Activated CD4-positive, alpha-beta T cell treated with anti-CD3 and anti-CD28 coated beads for 36 hours (primary cell): ENCODE data around the gene ZGRF1. TPM values are rescaled to one million over a fixed set of nuclear protein-coding genes. Genes with fewer than 3 reads are reported as not detected.

Source experiments
- ATAC-seq: fragments of 200-7000 bp; cut with Tn5 transposase; one replicate; pipeline ENCODE4 v1.10.0; 2021; ENCODE audit warnings: mild to moderate bottlenecking, moderate library complexity
- CTCF ChIA-PET: fragments of 350-600 bp; sonication (Branson Sonifier 250); formaldehyde crosslinking; loops from one replicate; lab custom pipeline; 2021; ENCODE audit warnings: antibody characterized with exemption; lab: Charles Lee
- POLR2A ChIA-PET: fragments of 350-600 bp; sonication (Branson Sonifier 250); formaldehyde crosslinking; loops from one replicate; lab custom pipeline; 2021; ENCODE audit warnings: antibody characterized with exemption, inconsistent platforms; lab: Charles Lee
- DNase-seq: peaks from one replicate; pipeline ENCODE4 v3.0.0-alpha.2; 2020
- H3K27ac Mint-ChIP-seq: one replicate; pipeline ENCODE4 v1.8.0; 2021; ENCODE audit warnings: mixed read lengths
- H3K27me3 Mint-ChIP-seq: one replicate; pipeline ENCODE4 v1.8.0; 2021; ENCODE audit warnings: mixed read lengths
- H3K36me3 Mint-ChIP-seq: one replicate; pipeline ENCODE4 v1.8.0; 2021; ENCODE audit warnings: low read depth, mixed read lengths
- H3K4me1 Mint-ChIP-seq: one replicate; pipeline ENCODE4 v1.8.0; 2021; ENCODE audit warnings: mixed read lengths
- H3K4me3 Mint-ChIP-seq: one replicate; pipeline ENCODE4 v1.8.0; 2021; ENCODE audit warnings: mild to moderate bottlenecking, moderate library complexity, mixed read lengths
- H3K9me3 Mint-ChIP-seq: one replicate; pipeline ENCODE4 v1.8.0; 2021; ENCODE audit warnings: low read depth, mixed read lengths
- intact Hi-C, 2 experiments: fragments of 100-400 bp; cut with DNase I in 1 of 2; cut with micrococcal nuclease in 1 of 2; formaldehyde crosslinking; loops; one replicate each; pipeline versions ENCODE4 v1.14.2 to v1.15.1; 2022 to 2024; cut with DNase I, micrococcal nuclease
- total RNA-seq, 2 experiments: library from RNA; stranded (reverse); gene quantifications; one replicate each; pipeline ENCODE4 v1.2.3, GENCODE V29; 2021

ZGRF1 gene
- total RNA-seq, 2 experiments from 2014 or later: 38.4 to 45.0 TPM

DNA sequence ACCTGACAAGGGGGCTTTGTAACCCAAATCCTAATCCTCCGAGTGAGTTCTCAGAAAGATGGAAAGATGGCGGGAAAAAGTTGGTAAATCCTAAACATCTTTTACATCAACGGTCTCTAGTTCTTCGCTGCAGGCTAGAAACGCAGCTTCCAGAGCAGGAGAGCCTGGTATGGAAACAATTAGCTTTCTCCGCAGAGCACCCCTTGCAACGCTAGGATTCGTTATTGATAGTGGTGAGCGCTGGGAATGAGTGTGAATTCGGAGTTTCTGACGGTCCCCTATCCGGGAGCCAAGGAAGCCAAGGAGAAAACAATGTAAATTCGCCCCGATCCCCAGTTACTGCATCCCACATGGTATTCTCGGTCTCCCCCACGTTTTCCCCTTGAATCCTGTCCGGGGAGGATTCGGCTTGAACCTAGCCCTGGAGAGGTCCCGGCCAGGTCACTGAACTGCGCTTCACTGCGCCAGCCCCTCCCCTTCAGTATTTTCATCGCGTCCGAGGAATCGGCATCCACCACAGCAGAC, 116.0 kb downstream of the ZGRF1 start:
- no peak for ATAC-seq
- CTCF ChIA-PET: interaction anchor here (3.2 kb wide), 1 partner anchor 10 kb away, joined by 30 read pairs; no protein-coding TSS in a partner anchor
- peak; percentile 7 for DNase-seq
- peaks cover 67% of the 10 kb centered on the region for H3K27me3 Mint-ChIP-seq
- H3K4me1 Mint-ChIP-seq: peaks cover 44% of the 10 kb centered on the region
- POLR2A ChIA-PET: interaction anchor here (0.6 kb wide), 1 partner anchor 38 kb away, joined by 3 read pairs; no protein-coding TSS in a partner anchor
- peak overlapping the region; percentile 32 for H3K4me3 Mint-ChIP-seq
- intact Hi-C loops: loop anchor here (5.0 kb wide), 6 partner anchors 242 to 1898 kb away; partner anchors contain the start of genes AP1AR (in 1 of the 2) and PITX2 (in 1 of the 2)
- H3K36me3 Mint-ChIP-seq: no peaks in the 10 kb centered on the region
- H3K9me3 Mint-ChIP-seq: no peaks in the 10 kb centered on the region
- no peak overlapping the region for H3K27ac Mint-ChIP-seq

DNA sequence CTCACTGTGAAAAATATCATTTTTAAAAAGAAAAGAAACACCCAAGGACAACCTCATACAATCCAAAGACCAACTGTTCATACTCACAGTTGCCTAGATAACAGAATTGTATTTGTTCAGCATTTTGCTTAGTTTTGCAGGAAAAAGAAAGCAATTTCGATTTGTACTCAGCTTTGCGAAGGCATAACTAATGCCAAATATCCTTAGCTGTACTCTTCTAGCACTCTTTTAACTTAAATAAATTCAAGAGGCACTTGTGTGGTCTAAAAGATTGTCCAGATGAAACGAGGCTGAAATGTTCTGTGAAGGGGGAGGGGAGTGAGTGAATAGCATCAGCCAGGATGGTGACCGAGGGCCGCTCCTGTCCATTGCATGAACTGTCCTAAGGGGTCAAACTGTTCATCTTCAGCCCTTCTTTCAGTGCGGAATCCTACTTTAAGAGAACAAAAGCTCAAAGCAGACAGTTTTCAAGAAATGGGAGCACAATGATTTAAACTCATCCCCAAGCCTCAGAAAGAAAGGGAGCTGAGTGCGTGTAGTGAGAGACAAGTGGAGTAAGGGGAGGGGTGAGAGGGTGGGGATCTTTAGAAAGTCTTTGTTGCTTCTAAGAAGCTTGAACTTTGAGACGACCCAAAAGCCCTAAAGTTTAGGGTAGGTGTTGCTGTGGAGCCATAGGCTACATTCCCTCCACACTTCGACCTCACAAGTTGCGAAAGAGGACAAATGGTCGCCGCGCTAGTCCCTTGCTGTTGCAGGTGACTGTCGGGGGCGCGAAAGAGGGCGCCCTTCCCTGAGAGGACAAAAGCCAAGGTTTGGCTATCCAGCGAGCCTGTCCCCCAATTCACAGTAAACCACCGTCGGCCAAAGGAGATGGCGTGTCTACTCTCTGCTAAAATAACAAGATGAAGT, 116.8 kb downstream of the ZGRF1 start:
- intact Hi-C loops: loop anchor here (5.0 kb wide), 6 partner anchors 242 to 1898 kb away; partner anchors contain the start of genes AP1AR (in 1 of the 2) and PITX2 (in 1 of the 2)
- H3K27me3 Mint-ChIP-seq: peaks cover 70% of the 10 kb centered on the region
- ChIA-PET CTCF (interaction anchor here (0.7 to 1.0 kb wide), 2 partner anchors 11 to 21 kb away, joined by 3 read pairs; no protein-coding TSS in a partner anchor), POLR2A (interaction anchor here (0.6 kb wide), 1 partner anchor 39 kb away, joined by 3 read pairs; no protein-coding TSS in a partner anchor)
- no peak for ATAC-seq
- H3K36me3 Mint-ChIP-seq: no peaks in the 10 kb centered on the region
- no peak overlapping the region for H3K27ac Mint-ChIP-seq
- no peaks in the 10 kb centered on the region for H3K9me3 Mint-ChIP-seq
- peak; percentile 35 for DNase-seq
- H3K4me3 Mint-ChIP-seq: no peak overlapping the region
- H3K4me1 Mint-ChIP-seq: peaks cover 47% of the 10 kb centered on the region

DNA sequence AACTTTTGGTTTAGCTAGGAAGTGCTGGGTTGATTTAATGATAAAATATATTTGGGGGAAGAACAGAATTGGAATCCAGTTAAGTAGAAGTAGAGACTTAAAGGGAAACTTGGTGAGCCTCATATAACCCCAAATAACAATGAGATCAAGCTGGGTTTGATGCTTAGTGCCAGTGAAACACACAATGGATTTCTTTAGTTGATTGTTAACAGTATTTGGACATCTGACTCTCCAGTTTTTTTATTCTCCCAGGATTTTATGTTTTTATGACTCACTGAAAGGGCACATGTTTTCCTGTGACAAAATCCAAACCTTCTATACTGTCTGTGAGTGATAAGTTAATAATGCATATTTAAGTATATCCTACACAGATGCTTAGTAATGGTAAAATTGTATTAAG, 118.0 kb downstream of the ZGRF1 start:
- Mint-ChIP-seq H3K9me3 (no peaks in the 10 kb centered on the region), H3K27me3 (peaks cover 77% of the 10 kb centered on the region), H3K27ac (no peak overlapping the region), H3K4me1 (peaks cover 53% of the 10 kb centered on the region), H3K36me3 (no peaks in the 10 kb centered on the region), H3K4me3 (no peak overlapping the region)
- ChIA-PET POLR2A (no interaction called here), CTCF (interaction anchor here (1.4 kb wide), 1 partner anchor 419 kb away, joined by 5 read pairs; no protein-coding TSS in a partner anchor)
- intact Hi-C loops: loop anchor here in 1 of 2 experiments (1.0 kb wide), 1 partner anchor 9 kb away; no protein-coding TSS in a partner anchor
- no peak for DNase-seq
- ATAC-seq: no peak

DNA sequence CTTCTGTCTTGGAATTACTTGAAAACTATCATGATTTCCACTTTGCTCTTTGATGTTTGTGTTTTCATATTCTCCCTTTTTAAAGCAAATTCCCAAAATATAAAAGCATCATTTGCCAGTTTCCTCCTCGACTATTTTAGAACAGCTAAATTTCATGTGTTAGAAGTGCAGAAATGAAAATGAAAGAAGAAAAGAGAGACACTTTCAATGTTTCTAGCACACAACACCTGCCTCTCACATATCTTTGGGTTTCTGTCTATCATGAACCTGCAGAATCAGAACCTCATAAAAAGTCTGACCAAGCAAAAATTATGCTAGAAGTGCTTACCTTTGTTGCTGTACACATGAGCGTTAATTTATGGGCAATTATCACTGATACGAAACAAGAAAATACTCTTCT, 118.8 kb downstream of the ZGRF1 start:
- ChIA-PET CTCF (interaction anchor here (1.2 to 1.4 kb wide), 2 partner anchors 191 to 418 kb away, joined by 3 to 5 read pairs; no protein-coding TSS in a partner anchor), POLR2A (interaction anchor here (0.6 kb wide), 1 partner anchor 90 kb away, joined by 3 read pairs; no protein-coding TSS in a partner anchor)
- H3K36me3 Mint-ChIP-seq: no peaks in the 10 kb centered on the region
- peaks cover 47% of the 10 kb centered on the region for H3K4me1 Mint-ChIP-seq
- intact Hi-C loops: loop anchor here in 1 of 2 experiments (1.0 kb wide), 1 partner anchor 9 kb away; no protein-coding TSS in a partner anchor
- no peak for DNase-seq
- no peak overlapping the region for H3K27ac Mint-ChIP-seq
- peaks cover 77% of the 10 kb centered on the region for H3K27me3 Mint-ChIP-seq
- H3K4me3 Mint-ChIP-seq: no peak overlapping the region
- H3K9me3 Mint-ChIP-seq: no peaks in the 10 kb centered on the region
- ATAC-seq: no peak

DNA sequence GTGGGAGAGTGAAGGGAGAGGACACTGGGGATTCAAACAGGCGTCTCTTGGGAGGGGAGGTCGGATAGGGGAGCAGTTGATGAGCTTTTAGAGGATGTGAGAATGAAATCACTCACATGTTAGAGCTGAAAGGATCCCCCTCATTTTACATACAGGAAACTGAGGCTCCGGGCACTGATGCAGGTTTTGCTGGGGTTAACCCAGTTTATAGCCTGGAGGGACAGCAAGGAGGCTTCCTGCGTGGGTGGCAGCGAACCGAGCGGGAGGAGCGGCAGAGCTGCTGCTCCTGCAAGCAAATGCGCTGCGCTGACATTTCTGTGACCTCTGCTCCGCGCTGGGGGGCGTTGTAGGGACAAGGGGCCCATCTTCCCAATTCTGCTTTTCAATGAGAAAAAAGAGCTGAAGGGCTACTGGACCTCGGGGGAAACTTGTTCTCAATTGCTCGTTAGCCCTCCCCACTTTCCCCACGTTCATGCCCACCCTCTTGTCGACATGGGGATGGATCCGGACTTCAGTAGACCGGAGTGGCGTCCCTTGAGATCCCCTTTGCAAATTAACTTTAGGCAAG, 119.6 kb downstream of the ZGRF1 start:
- Mint-ChIP-seq H3K9me3 (no peaks in the 10 kb centered on the region), H3K4me3 (peak overlapping the region; percentile 39), H3K27me3 (peaks cover 82% of the 10 kb centered on the region), H3K4me1 (peaks cover 45% of the 10 kb centered on the region), H3K36me3 (no peaks in the 10 kb centered on the region), H3K27ac (no peak overlapping the region)
- ChIA-PET POLR2A (interaction anchor here (0.6 kb wide), 2 partner anchors 86 to 91 kb away, joined by 3 to 4 read pairs; no protein-coding TSS in a partner anchor), CTCF (interaction anchor here (1.2 to 1.4 kb wide), 2 partner anchors 190 to 417 kb away, joined by 3 to 5 read pairs; no protein-coding TSS in a partner anchor)
- no peak for ATAC-seq
- intact Hi-C loops: no loop called here
- peak; percentile 56 for DNase-seq

DNA sequence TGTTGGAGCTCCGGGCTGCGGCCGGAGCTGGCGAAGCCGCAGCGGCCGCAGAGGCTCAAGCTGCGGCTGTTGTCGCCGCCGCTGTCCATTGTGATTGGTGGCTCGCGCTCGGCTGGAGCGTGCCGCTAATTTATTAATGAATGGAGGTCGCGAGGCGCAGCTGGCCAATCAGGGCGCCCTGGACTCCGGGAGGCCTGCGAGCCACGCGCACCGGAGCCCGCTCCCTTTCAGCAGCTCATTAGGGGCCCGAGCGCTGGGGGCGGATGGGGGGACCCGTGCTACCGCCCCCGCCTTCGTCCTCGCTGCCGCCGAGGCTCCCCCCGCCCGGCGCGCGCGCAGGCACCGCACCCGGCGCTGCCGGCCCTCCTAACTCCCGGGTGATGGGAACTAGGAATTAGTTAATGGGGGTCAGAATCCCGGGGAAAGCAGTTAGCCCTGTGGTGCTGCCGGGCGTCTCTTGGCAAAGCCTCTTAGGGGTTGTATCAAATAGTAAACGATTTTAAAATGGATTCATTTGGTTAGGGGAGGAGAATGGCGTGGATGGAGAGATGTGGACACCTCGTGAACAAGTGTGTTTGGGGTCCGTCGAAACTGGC, 120.1 kb downstream of the ZGRF1 start:
- DNase-seq (peak; percentile 16), ATAC-seq (no peak)
- Mint-ChIP-seq H3K4me3 (peak overlapping the region; percentile 89), H3K27ac (no peak overlapping the region), H3K9me3 (peaks cover under 1% of the 10 kb centered on the region), H3K4me1 (peaks cover 44% of the 10 kb centered on the region), H3K27me3 (peaks cover 82% of the 10 kb centered on the region), H3K36me3 (no peaks in the 10 kb centered on the region)
- ChIA-PET POLR2A (interaction anchor here (0.6 kb wide), 1 partner anchor 87 kb away, joined by 4 read pairs; no protein-coding TSS in a partner anchor), CTCF (interaction anchor here (0.9 to 1.2 kb wide), 2 partner anchors 189 to 230 kb away, joined by 3 to 4 read pairs; no protein-coding TSS in a partner anchor)
- intact Hi-C loops: no loop called here

DNA sequence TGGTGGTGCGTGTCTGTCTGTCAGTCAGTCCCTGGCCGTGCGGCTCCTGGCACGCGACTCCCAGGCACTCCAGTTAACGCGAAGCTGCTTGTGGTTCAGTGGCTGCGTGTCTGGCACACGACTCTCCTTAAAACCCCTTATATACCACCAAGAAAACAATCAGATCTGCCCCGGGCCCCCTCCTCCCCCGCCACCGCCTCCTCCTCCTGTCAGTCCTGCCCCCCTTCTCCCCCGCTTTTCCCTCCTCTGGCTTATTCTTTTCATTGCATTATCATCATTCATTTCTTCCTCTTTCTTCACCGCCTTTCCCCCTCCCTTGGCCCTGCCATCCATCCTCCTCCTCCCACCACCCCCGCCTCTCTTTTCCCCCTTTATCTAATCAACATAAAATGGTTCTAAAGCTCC, 120.6 kb downstream of the ZGRF1 start, which contains the start of gene NEUROG2:
NEUROG2 (minus strand) TSS at position 115 of the 405 bp plus-strand sequence. CDS start 705 bp downstream, outside the sequence.
- ChIA-PET CTCF (interaction anchor here (0.9 kb wide), 1 partner anchor 230 kb away, joined by 4 read pairs; no protein-coding TSS in a partner anchor), POLR2A (no interaction called here)
- peaks cover 48% of the 10 kb centered on the region for H3K4me1 Mint-ChIP-seq
- no peak for DNase-seq
- peak within 1 kb of the TSS; percentile 89 for H3K4me3 Mint-ChIP-seq
- H3K36me3 Mint-ChIP-seq: no peaks in the 10 kb centered on the region
- no peak for ATAC-seq
- peaks cover 83% of the 10 kb centered on the region for H3K27me3 Mint-ChIP-seq
- peaks cover 5% of the 10 kb centered on the region for H3K9me3 Mint-ChIP-seq
- peak within 1 kb of the TSS; percentile 67 for H3K27ac Mint-ChIP-seq
- intact Hi-C loops: no loop called here

DNA sequence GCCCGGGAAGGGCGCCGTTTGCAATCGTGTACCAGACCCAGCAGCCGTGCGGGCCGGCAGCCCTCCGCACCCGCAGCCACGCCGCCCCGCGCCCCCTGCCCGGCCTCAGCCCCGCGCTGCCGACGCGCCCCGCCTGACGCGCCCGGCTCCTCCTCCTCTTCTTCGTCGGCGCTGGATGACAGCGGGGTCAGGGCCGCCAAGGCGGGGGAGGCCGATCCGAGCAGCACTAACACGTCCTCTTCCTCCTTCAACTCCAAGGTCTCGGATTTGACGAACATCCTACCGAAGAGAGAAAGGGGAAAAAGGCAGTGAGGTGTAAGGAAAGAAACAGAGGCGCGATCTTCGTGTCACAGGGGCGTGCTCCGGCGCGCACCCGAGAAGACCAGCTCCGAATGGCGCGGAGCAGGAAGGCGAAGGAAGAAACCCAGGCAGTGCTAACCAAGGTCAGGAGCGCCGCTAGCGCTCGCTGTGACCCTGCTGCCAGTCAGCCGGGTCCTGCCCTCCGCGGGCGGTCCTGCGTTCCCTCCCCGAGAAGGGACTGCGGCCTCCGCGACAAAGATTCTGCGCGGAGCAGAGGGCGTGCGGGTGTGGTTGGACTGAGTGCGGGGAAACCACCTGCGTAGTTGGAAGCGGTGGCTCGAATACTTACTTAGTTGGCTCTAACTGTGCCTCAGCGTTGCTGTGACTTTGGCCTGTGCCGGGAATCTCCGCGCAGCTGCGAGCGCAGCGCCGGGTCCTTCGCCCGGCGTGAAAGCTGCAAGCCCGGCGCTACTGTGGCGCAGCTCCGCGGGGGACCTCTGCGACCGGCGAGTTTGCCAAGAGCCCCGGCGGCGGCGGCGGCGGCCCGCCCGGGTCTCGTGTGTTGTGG, 121.3 kb downstream of the ZGRF1 start:
- ChIA-PET POLR2A (no interaction called here), CTCF (interaction anchor here (0.9 kb wide), 1 partner anchor 229 kb away, joined by 4 read pairs; no protein-coding TSS in a partner anchor)
- ATAC-seq: peak; percentile 68
- Mint-ChIP-seq H3K4me3 (peak overlapping the region; percentile 89), H3K9me3 (peaks cover 5% of the 10 kb centered on the region), H3K36me3 (no peaks in the 10 kb centered on the region), H3K4me1 (peaks cover 46% of the 10 kb centered on the region), H3K27me3 (peaks cover 80% of the 10 kb centered on the region), H3K27ac (peak overlapping the region; percentile 67)
- intact Hi-C loops: loop anchor here (1.0 kb wide), 3 partner anchors 8 to 284 kb away; partner anchors contain the start of gene AP1AR (in 1 of the 2)
- DNase-seq: peak; percentile 76

DNA sequence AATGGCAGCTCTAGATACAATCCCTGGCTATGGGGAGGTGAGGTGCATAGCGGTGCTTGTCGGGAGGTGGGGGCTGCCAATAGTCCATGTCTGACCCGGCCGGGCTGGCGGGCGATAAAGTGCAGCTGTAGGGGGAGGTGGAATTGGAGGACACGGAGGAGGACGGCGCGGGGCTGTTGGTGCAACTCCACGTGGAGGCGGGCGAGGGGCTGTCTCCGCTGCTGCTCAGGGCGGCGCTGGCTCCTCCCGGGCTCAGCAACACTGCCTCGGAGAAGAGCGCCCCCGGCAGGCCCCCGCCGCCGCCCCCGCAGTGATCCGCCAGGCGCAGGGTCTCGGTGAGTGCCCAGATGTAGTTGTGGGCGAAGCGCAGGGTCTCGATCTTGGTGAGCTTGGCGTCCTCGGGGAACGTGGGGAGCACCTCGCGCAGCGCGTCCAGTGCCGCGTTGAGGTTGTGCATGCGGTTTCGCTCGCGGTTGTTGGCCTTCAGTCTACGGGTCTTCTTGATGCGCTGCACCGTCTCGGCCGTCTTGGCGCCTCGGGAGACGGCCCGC, 122.0 kb downstream of the ZGRF1 start:
- H3K36me3 Mint-ChIP-seq: no peaks in the 10 kb centered on the region
- peaks cover 5% of the 10 kb centered on the region for H3K9me3 Mint-ChIP-seq
- H3K4me3 Mint-ChIP-seq: peak overlapping the region; percentile 89
- CTCF ChIA-PET: no interaction called here
- H3K27me3 Mint-ChIP-seq: peaks cover 78% of the 10 kb centered on the region
- intact Hi-C loops: loop anchor here (1.0 kb wide), 3 partner anchors 9 to 283 kb away; partner anchors contain the start of gene AP1AR (in 1 of the 2)
- no peak overlapping the region for H3K27ac Mint-ChIP-seq
- peak; percentile 45 for DNase-seq
- peak; percentile 2 for ATAC-seq
- POLR2A ChIA-PET: no interaction called here
- peaks cover 48% of the 10 kb centered on the region for H3K4me1 Mint-ChIP-seq
